Non-pigmented ciliary epithelial cell (primary cell): Measurements from ENCODE around the gene CHRNE.
A peak's percentile ranks its signal among the peaks of the same experiment; 100 is the strongest.
"Not testable (repeated sequence)": the region's sequence is repeated elsewhere in the genome, so short reads cannot be mapped to it uniquely, and the experiment has no call there.

Source experiments
- DNase-seq: peaks from one replicate; pipeline ENCODE4 v3.0.0-alpha.2; 2010; ENCODE audit warnings: low read depth

CHRNE gene

DNA sequence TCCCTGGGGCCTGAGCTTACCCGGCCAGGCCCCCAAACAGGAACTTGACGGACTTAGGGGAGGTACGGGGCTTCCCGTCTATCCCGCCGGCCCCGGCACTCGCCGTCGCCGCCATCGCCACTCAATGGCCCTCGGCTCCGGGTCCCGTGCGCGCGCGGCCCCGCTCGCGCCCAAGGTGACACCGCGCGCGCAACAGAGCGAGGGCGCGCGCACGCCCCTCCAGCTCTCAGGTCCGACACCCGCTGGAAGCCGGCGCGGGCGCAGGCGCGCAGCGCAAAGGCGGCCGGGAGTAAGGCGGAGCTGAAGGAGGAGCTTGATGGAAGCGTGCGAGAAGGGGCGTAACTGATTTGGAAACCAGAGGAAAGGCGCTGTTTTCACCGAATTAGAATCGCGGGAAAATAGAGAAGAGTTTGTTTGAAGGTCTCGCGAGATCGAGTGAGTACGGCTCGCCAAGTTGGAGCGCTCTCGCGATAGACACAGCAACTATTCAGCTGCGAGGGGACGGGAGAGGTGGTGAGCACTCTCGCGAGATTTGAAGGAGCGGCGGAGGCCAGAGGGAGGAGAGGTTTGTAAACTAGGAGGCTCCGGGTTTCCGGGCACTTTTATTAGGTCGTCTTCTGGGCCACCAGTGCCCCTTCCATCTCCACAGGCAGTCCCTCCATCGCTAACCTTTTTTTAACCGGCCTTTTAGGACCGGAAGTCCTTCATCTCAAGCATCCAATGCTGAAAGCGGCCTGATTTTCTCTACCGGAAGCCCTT, 37.1 kb upstream of the CHRNE start, which contains the start of the genes RNF167 and SLC25A11:
TSS of gene RNF167 (plus strand) at position 473 of the 759 bp plus-strand sequence. CDS start 642 bp downstream, outside the sequence.
TSS of gene SLC25A11 (minus strand) at position 251 of the 759 bp plus-strand sequence. CDS start at position 115, 136 bp downstream.
- peak; percentile 98 for DNase-seq

DNA sequence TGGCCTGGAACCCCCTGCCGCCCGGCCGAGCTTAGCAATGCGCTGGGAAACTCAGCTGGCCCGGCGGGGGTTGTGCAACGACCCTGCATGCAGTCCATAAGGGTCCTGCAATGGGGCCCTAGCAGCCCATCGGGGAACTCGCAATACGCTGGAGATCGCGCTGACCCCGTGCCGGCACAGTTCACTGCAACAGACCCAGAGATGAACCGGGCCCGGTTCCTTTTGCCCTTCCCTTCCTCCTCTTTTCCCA, 36.6 kb upstream of the CHRNE start:
- no peak for DNase-seq

DNA sequence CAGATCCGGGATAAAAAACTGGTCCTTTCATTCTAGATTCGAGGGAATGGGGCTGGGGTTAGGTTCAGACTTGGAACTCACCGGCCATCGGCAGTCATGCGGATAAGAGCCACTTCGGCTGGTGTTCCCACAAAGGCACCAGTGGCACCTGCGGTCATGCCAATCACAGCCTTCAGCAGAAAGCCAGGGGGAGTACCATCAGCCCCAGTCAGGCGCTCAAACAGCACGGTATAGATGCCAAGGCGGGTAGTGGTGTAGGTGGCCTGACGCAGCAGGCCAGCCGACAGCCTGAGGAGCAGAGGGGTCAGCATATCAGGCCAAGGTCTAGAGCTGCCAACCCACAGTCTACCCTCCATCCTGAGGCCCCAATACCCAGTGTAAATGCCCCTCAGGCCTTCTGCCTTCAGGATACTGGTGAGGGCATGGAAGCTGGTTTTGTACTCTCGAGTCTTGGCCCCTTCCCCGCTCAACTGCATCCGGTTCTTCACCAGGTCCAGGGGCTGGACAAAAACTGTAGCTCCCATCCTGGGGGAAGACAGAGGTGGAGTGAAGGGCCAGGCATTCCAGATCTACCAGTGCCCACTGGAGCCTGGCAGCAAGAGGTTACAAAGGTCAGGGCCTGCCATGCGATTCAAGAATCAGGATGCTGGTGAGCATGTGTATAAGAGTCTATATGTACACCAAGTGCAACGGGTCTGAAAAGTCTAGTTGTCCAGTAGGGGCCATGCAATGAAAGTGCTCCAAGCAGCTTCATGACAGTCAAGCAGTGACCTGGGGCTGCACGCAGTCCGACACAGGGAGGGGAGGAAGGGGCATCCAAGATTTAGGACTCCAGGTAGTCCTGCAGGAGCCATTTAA, 36.0 kb upstream of the CHRNE start:
- DNase-seq, result no peak

GRCh38 chr17:4938069-4938491, 35.2 kb upstream of the CHRNE start:
- no peak for DNase-seq

- no peak for DNase-seq
These were observed 34.7 kb upstream of the CHRNE start for GRCh38 chr17:4937553-4937952.

DNA sequence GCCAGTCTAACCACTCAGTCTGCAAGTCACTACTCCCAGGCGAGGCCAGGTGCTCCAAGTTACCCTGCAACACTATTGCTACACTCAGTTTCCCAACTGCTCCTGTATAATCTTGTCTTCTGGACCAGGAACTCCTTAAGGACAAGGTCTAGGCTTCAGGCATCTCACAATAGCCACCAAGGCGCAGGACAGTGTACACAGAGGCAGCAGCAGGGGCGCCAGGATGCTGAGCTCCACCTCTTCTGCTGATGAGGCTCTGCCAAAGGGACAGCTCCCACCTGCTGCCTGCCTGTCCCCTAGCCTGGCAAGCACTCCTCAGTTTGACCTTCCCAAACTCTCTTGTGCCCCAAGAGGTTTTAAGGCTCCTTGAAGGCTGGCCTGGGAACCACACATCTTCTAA, 33.5 kb upstream of the CHRNE start:
- no peak for DNase-seq

DNA sequence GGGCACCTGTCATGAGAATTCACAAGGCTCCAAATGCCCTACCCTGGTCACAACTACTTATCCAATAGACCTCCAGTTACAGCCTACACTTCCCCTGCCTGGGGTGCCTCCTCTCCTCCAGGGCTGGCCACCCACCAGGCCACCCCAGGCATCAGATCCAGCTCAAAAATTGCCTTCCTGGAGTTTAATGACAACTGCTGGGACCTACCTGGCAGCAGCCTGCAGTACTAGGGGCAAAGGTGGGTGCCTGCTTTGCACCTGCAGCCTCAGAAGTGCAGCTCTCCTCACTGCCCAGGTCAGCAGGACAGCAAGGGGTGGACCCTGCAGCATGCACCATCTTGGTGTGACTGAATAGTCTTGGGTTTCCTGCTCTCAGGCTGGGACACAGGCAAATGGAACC, 32.8 kb upstream of the CHRNE start:
- DNase-seq, result no peak

DNA sequence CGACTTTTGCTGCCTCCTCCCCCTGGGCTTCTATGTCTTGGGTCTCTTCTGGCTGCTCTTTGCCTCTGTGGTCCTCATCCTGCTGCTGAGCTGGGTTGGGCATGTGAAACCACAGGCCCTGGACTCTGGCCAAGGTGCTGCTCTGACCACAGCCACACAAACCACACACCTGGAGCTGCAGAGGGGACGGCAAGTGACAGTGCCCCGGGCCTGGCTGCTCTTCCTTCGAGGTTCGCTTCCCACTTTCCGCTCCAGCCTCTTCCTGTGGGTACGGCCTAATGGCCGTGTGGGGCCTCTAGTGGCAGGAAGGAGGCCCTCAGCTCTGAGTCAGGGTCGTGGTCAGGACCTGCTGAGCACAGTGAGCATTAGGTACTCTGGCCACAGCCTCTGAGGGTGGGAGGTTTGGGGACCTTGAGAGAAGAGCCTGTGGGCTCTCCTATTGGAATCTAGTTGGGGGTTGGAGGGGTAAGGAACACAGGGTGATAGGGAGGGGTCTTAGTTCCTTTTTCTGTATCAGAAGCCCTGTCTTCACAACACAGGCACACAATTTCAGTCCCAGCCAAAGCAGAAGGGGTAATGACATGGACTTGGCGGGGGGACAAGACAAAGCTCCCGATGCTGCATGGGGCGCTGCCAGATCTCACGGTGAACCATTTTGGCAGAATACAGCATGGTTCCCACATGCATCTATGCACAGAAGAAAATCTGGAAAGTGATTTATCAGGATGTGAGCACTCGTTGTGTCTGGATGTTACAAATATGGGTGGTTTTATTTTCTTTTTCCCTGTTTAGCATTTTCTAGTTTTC, 31.5 kb upstream of the CHRNE start:
- no peak for DNase-seq

GRCh38 chr17:4933646-4934045, 30.7 kb upstream of the CHRNE start:
- no peak for DNase-seq

- DNase-seq, result no peak
These were observed 29.9 kb upstream of the CHRNE start for GRCh38 chr17:4932756-4933155.

DNA sequence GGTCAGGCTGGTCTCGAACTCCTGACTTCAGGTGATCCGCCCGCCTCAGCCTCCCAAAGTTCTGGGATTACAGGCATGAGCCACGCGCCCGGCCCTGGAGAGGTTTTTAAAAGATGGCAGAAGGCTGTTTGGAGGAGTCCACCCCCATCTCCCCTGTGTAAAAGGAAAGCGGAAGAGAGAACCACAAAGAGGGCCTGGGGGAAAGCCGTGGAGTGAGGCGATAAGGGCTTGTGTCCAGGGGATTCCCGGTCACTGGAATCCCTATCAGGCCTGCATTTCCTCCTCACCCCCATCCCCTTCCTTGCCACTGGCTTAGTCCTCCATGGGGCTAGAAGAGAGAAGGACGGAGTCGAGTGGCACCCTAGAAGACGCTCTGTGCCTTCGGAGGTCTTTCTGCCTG, 29.1 kb upstream of the CHRNE start, which contains the start of gene GP1BA:
TSS of gene GP1BA (plus strand) at position 315 of the 400 bp plus-strand sequence. CDS start 328 bp downstream, outside the sequence.
- DNase-seq, result no peak

DNA sequence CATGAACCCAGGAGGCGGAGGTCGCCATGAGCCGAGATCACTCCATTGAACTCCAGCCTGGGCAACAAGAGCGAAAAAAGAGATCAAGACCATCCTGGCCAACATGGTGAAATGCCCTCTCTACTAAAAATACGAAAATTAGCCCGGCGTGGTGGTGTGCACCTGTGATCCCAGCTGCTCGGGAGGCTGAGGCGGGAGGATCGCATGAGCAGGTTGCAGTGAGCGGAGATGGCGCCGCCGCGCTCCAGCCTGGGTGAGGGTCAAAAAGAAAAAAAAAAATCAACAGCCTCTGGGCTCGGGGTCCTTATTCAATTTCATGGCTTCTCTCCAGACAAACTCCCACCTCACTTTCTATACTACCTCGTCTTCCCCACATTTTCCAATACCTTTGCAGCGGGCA, 26.0 kb upstream of the CHRNE start:
- DNase-seq, result no peak

DNA sequence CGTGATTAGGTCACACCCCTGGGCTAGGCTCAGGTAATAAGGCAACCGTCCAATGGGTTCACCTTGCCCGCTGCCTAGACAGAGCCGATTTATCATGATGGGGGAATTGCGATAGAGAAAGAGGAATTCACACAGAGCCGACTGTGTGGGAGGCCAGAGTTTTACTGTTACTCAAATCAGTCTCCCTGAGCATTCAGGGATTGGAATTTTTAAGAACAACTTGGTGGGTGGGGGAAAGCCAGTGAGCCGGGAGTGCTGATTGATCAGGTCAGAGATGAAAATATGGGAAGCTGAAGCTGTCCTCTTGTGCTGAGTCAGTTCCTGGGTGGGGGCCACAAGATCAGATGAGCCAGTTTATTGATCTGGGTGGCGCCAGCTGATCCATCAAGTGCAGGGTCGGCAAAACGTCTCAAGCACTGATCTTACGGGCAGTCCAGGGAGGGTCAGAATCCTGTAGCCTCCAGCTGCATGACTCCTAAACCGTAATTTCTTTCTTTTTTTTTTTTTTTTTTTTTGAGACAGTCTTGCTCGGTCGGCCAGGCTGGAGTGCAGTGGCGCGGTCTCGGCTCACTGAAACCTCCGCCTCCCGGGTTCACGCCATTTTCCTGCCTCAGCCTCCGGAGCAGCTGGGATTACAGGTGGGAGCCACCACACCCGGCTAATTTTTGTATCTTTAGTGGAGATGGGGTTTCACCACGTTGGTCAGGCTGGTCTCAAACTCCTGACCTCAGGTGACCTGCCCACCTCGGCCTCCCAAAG, 23.9 kb upstream of the CHRNE start:
- DNase-seq, result not testable (repeated sequence)

- no peak for DNase-seq
These were observed 18.4 kb upstream of the CHRNE start for GRCh38 chr17:4921320-4921719.

- DNase-seq, result no peak
These were observed 17.6 kb upstream of the CHRNE start for GRCh38 chr17:4920351-4921048.

DNA sequence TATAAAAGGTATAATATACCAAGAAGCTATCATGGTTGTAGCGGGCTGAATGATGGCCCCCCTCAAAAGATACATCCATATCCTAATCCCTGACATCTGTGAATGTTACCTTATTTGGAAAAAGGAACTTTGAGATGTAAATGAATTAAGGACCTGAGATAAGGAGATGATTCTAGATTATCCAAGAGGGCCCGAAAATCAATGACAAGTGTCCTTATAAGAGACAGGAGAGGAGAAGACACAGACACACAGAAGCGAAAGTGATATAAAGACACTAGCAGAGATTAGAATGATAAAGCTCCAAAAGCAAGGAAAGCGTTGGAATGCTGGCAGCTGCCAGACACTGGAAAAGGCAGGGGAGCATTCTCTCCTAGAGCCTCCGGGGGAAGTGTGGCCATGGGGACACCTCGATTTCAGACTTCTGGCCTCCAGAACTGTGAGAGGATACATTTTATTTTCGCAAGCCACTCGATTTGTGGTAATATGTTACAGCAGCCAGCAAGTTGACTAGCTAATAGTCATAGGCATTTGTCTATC, 16.7 kb upstream of the CHRNE start:
- DNase-seq, result no peak

GRCh38 chr17:4914551-4914950, 11.7 kb upstream of the CHRNE start:
- not testable (repeated sequence) for DNase-seq

GRCh38 chr17:4913994-4914393, 11.1 kb upstream of the CHRNE start:
- DNase-seq, result no peak

DNA sequence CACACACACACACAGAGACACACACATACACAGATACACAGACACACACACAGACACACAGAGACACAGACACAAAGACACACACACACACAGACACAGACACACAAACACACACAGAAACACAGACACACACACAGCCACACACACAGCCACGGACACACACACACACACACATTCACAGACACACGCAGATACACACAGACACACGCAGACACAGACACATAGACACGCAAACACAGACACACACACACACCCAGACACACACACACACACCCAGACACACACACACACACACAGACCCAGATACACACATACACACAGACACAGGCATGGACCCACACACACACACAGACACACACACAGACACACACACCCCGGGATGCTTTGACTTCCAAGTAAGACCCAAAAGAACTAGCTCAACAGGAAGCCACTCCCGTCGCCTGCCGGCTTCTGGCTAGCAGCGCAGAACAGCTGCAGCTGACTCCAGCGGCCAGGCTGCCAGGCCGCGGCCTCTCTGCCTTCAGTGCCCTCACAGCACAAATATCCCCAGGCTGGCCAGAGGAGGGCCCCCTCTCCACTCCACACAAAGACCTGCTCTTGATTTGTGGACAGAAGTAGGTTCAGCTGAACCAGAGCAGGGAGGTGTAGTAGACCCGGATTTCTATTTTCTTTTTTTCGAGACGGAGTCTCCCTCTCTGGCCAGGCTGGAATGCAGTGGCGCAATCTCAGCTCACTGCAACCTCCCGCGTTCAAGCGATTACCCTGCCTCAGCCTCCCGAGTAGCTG, 6.0 kb upstream of the CHRNE start:
- peak; percentile 60 for DNase-seq

GRCh38 chr17:4908301-4908700, 5.4 kb upstream of the CHRNE start:
- DNase-seq, result no peak
